ENCODE measurements around the gene PCNX3. TPM values are rescaled to one million over a fixed set of nuclear protein-coding genes. Genes with fewer than 3 reads are reported as not detected.

Gene PCNX3
- total and polyA plus RNA-seq, 2 donors (not counting 3 experiments of a cell fraction or from before 2014, with no cell fraction given), result 42.6 to 53.9 TPM

GRCh38 chr11:65654375-65655349 is 39.1 kb downstream of the PCNX3 start:
- H3K4me3 ChIP-seq (replicated peaks in 1 of 3; ENCODE audit: insufficient read depth in 1 of 3, low read depth in 1 of 3, low read length in 3 of 3), result no peak overlapping the region
- POLR2A ChIA-PET, result interaction anchor here (1.5 to 3.9 kb wide), 3 partner anchors 8 to 63 kb away, joined by 5 to 19 read pairs (median 5); partner anchors contain the start of genes RELA and SIPA1
- H4K20me1 ChIP-seq (replicated peaks; ENCODE audit: control insufficient read depth, extremely low read depth, insufficient read depth, low read length), result no peaks in the 10 kb centered on the region
- H3K27me3 ChIP-seq (ENCODE audit: control insufficient read depth in 2 of 2, insufficient read depth in 2 of 2, low read length in 2 of 2), result no peaks in the 10 kb centered on the region
- H3K27ac ChIP-seq (ENCODE audit: insufficient read depth, low read depth, low read length), result no peak overlapping the region
- H3K9me3 ChIP-seq (replicated peaks; ENCODE audit: control insufficient read depth, insufficient read depth, low read length), result no peaks in the 10 kb centered on the region
- H2AFZ ChIP-seq (ENCODE audit: low read depth, low read length), result no peak overlapping the region
- H3K9me1 ChIP-seq (replicated peaks; ENCODE audit: control insufficient read depth, extremely low read depth, insufficient read depth, low read length), result no peaks in the 10 kb centered on the region
- H3K4me1 ChIP-seq (ENCODE audit: control insufficient read depth, extremely low read depth, insufficient read depth, low read length), result peaks cover 23% of the 10 kb centered on the region
- no peak overlapping the region for H3K9ac ChIP-seq (replicated peaks; ENCODE audit: extremely low read depth, insufficient read depth, low read length)
- CTCF ChIA-PET, result interaction anchor here (2.3 to 8.0 kb wide), 2 partner anchors 8 to 16 kb away, joined by 14 to 44 read pairs; partner anchors contain the start of genes RELA and SIPA1
- peaks cover 17% of the 10 kb centered on the region for H3K79me2 ChIP-seq (ENCODE audit: control insufficient read depth, insufficient read depth, low read length)
- intact Hi-C loops (cut with micrococcal nuclease) (no loop called here), dilution Hi-C loops (cut with MboI; ENCODE audit: extremely low pct_ligation_motif_present, low sequenced_read_pairs) (no loop called here)
- FAIRE-seq (peak; percentile 38), DNase-seq (ENCODE audit: low read depth, low spot score) (no peak)
- peaks cover 21 to 61% of the 10 kb centered on the region in 2 experiments for H3K36me3 ChIP-seq (ENCODE audit: control insufficient read depth in 2 of 2, extremely low read depth in 1 of 2, insufficient read depth in 2 of 2, low read length in 2 of 2)
- BruUV-seq (replicated peaks), result no TSS peak
- H3K4me2 ChIP-seq (ENCODE audit: insufficient read depth, low read length), result no peak overlapping the region
- TF ChIP-seq POLR2A (IDR thresholded peaks at IDR 0.05; ENCODE audit: low read depth, low read length) (peak; percentile 59), POLR2AphosphoS5 (IDR thresholded peaks at IDR 0.05; ENCODE audit: insufficient read depth, low read depth, low read length) (peak; percentile 33), EZH2 (IDR thresholded peaks at IDR 0.05; ENCODE audit: borderline replicate concordance, low read depth, low read length, severe bottlenecking) (no peak), FOS (IDR thresholded peaks at IDR 0.05; ENCODE audit: borderline replicate concordance, insufficient read depth, low read length) (no peak)

GRCh38 chr11:65655570-65656332 is 40.2 kb downstream of the PCNX3 start:
- intact Hi-C loops (cut with micrococcal nuclease) (no loop called here), dilution Hi-C loops (cut with MboI; ENCODE audit: extremely low pct_ligation_motif_present, low sequenced_read_pairs) (no loop called here)
- ChIA-PET CTCF (interaction anchor here (8.0 kb wide), 1 partner anchor 17 kb away, joined by 44 read pairs; the partner anchor contains the start of gene SIPA1), POLR2A (no interaction called here)
- Histone ChIP-seq H3K36me3 (ENCODE audit: control insufficient read depth in 2 of 2, extremely low read depth in 1 of 2, insufficient read depth in 2 of 2, low read length in 2 of 2) (peaks cover 21 to 60% of the 10 kb centered on the region in 2 experiments), H3K27me3 (ENCODE audit: control insufficient read depth in 2 of 2, insufficient read depth in 2 of 2, low read length in 2 of 2) (no peaks in the 10 kb centered on the region), H2AFZ (ENCODE audit: low read depth, low read length) (no peak overlapping the region), H3K4me1 (ENCODE audit: control insufficient read depth, extremely low read depth, insufficient read depth, low read length) (peaks cover 23% of the 10 kb centered on the region), H4K20me1 (replicated peaks; ENCODE audit: control insufficient read depth, extremely low read depth, insufficient read depth, low read length) (no peaks in the 10 kb centered on the region), H3K4me2 (ENCODE audit: insufficient read depth, low read length) (no peak overlapping the region), H3K4me3 (replicated peaks in 1 of 3; ENCODE audit: insufficient read depth in 1 of 3, low read depth in 1 of 3, low read length in 3 of 3) (no peak overlapping the region), H3K79me2 (ENCODE audit: control insufficient read depth, insufficient read depth, low read length) (peaks cover 24% of the 10 kb centered on the region), H3K9me1 (replicated peaks; ENCODE audit: control insufficient read depth, extremely low read depth, insufficient read depth, low read length) (no peaks in the 10 kb centered on the region), H3K27ac (ENCODE audit: insufficient read depth, low read depth, low read length) (no peak overlapping the region), H3K9ac (replicated peaks; ENCODE audit: extremely low read depth, insufficient read depth, low read length) (no peak overlapping the region), H3K9me3 (replicated peaks; ENCODE audit: control insufficient read depth, insufficient read depth, low read length) (no peaks in the 10 kb centered on the region)
- FAIRE-seq (no peak), DNase-seq (ENCODE audit: low read depth, low spot score) (no peak)
- no TSS peak for BruUV-seq (replicated peaks)
- TF ChIP-seq CTCF (IDR thresholded peaks at IDR 0.05; ENCODE audit: extremely low read depth in 1 of 2, insufficient read depth in 1 of 2, low read depth in 1 of 2, low read length in 2 of 2), result no peak
- no peak for TF ChIP-seq MYC (IDR thresholded peaks at IDR 0.05; ENCODE audit: low read depth, low read length)
- TF ChIP-seq JUN (IDR thresholded peaks at IDR 0.05; ENCODE audit: borderline replicate concordance, insufficient read depth, insufficient read length, low read depth), result no peak
- TF ChIP-seq EZH2 (IDR thresholded peaks at IDR 0.05; ENCODE audit: borderline replicate concordance, low read depth, low read length, severe bottlenecking), result no peak
- no peak for TF ChIP-seq GATA2 (IDR thresholded peaks at IDR 0.05; ENCODE audit: insufficient read depth, insufficient read length, low read depth, low read length)
- TF ChIP-seq POLR2A (IDR thresholded peaks at IDR 0.05; ENCODE audit: low read depth, low read length), result no peak
- TF ChIP-seq POLR2AphosphoS5 (IDR thresholded peaks at IDR 0.05; ENCODE audit: insufficient read depth, low read depth, low read length), result no peak
